Endodermal cell (in vitro differentiated cells): ENCODE data around the gene SATL1. TPM values are rescaled to one million over a fixed set of nuclear protein-coding genes. Genes with fewer than 3 reads are reported as not detected.
"Not testable (repeated sequence)": the region's sequence is repeated elsewhere in the genome, so short reads cannot be mapped to it uniquely, and the experiment has no call there.

Experiments
- DNase-seq: peaks from one replicate; pipeline ENCODE4 v3.0.0-alpha.2; 2017
- H3K27ac ChIP-seq: 2 replicates; pipeline ENCODE4 v1.5.1; 2013; ENCODE audit warnings: mild to moderate bottlenecking, low read depth, low read length, moderate library complexity
- H3K27me3 ChIP-seq: 2 replicates; pipeline ENCODE4 v1.6.1; 2013; ENCODE audit warnings: mild to moderate bottlenecking, low read length, moderate library complexity; ENCODE audit not compliant: insufficient read depth, control insufficient read depth, poor library complexity, severe bottlenecking
- H3K36me3 ChIP-seq: 2 replicates; pipeline ENCODE4 v1.7.0; 2013; ENCODE audit warnings: mild to moderate bottlenecking, low read length, moderate library complexity; ENCODE audit not compliant: control insufficient read depth, insufficient read depth
- H3K4me1 ChIP-seq: one replicate; pipeline ENCODE4 v1.7.0; 2013; ENCODE audit warnings: low read length; ENCODE audit not compliant: control insufficient read depth, insufficient read depth
- H3K4me3 ChIP-seq: 2 replicates; pipeline ENCODE4 v1.5.1; 2013; ENCODE audit warnings: mild to moderate bottlenecking, low read length, moderate library complexity
- H3K9ac ChIP-seq: 2 replicates; pipeline ENCODE4 v1.6.1; 2013; ENCODE audit warnings: mild to moderate bottlenecking, low read length, moderate library complexity; ENCODE audit not compliant: poor library complexity, severe bottlenecking; ENCODE audit errors: extremely low read depth
- H3K9me3 ChIP-seq: 2 replicates; pipeline ENCODE4 v1.6.1; 2013; ENCODE audit warnings: mild to moderate bottlenecking, low read length, moderate library complexity; ENCODE audit not compliant: control insufficient read depth
- H3K27ac Mint-ChIP-seq: 2 replicates; pipeline ENCODE4 v1.8.0; 2020; ENCODE audit warnings: mixed read lengths
- H3K27me3 Mint-ChIP-seq: 2 replicates; pipeline ENCODE4 v1.8.0; 2021; ENCODE audit warnings: mild to moderate bottlenecking, mixed read lengths; ENCODE audit not compliant: insufficient read depth
- H3K36me3 Mint-ChIP-seq: 2 replicates; pipeline ENCODE4 v1.8.0; 2020; ENCODE audit warnings: low read depth, mixed read lengths
- H3K4me1 Mint-ChIP-seq: 2 replicates; pipeline ENCODE4 v1.8.0; 2020; ENCODE audit warnings: mixed read lengths
- H3K4me3 Mint-ChIP-seq: 2 replicates; pipeline ENCODE4 v1.8.0; 2020; ENCODE audit warnings: mild to moderate bottlenecking, moderate library complexity, mixed read lengths
- H3K9me3 Mint-ChIP-seq: 2 replicates; pipeline ENCODE4 v1.8.0; 2020; ENCODE audit warnings: mild to moderate bottlenecking, mixed read lengths
- WGBS, 2 experiments: methylation state at CpG; one replicate each; pipeline versions ENCODE4 v1.1.5 to v1.1.7; 2013; ENCODE audit warnings: missing lambda C conversion rate in 2 of 2, mixed read lengths in 1 of 2; ENCODE audit not compliant: insufficient coverage in 1 of 2, insufficient read length in 1 of 2; 5-methylcytosine and 5-hydroxymethylcytosine counted together
- total RNA-seq, 2 donors: library from RNA; stranded (reverse); fragmentation: NEBNext Ultra II Directional in 1 of 2; extraction: Animal tissue kit (Norgen Biotek cat#: 25700) in 1 of 2; gene quantifications; 2 replicates in 1 of 2; 3 replicates in 1 of 2; pipeline ENCODE4 v1.2.1, GENCODE V29; 2021
- TF ChIP-seq, protein P1 (sequence below): fragments of 200-600 bp; sonication (generic); conservative IDR thresholded peaks from 2 replicates; pipeline ENCODE4 v1.5.0; 2021; ENCODE audit warnings: antibody characterized with exemption, mild to moderate bottlenecking

SATL1 gene
- total RNA-seq, 2 donors from 2014 or later = 0.29 to 0.58 TPM

- Histone ChIP-seq H3K36me3 (peaks cover 4% of the 10 kb centered on the region), H3K27ac (no peak overlapping the region), H3K27me3 (no peaks in the 10 kb centered on the region), H3K9me3 (no peaks in the 10 kb centered on the region), H3K4me1 (no peaks in the 10 kb centered on the region), H3K9ac (no peak overlapping the region), H3K4me3 (no peak overlapping the region)
- TF ChIP-seq, protein P1, sequence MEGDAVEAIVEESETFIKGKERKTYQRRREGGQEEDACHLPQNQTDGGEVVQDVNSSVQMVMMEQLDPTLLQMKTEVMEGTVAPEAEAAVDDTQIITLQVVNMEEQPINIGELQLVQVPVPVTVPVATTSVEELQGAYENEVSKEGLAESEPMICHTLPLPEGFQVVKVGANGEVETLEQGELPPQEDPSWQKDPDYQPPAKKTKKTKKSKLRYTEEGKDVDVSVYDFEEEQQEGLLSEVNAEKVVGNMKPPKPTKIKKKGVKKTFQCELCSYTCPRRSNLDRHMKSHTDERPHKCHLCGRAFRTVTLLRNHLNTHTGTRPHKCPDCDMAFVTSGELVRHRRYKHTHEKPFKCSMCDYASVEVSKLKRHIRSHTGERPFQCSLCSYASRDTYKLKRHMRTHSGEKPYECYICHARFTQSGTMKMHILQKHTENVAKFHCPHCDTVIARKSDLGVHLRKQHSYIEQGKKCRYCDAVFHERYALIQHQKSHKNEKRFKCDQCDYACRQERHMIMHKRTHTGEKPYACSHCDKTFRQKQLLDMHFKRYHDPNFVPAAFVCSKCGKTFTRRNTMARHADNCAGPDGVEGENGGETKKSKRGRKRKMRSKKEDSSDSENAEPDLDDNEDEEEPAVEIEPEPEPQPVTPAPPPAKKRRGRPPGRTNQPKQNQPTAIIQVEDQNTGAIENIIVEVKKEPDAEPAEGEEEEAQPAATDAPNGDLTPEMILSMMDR = no peak
- Mint-ChIP-seq H3K27me3 (no peaks in the 10 kb centered on the region), H3K27ac (no peak overlapping the region), H3K9me3 (peaks cover 38% of the 10 kb centered on the region), H3K4me1 (no peaks in the 10 kb centered on the region), H3K4me3 (no peak overlapping the region), H3K36me3 (peaks cover 42% of the 10 kb centered on the region)
- no peak for DNase-seq
- 95 to 100% methylated on average over 3 to 5 of the region's 5 CpGs for WGBS, 2 experiments
Observed at GRCh38 chrX:85089321-85089840, 154.2 kb downstream of the SATL1 start.

GRCh38 chrX:85084770-85085393 lies 158.7 kb downstream of the SATL1 start:
- peaks cover 4% of the 10 kb centered on the region for H3K36me3 ChIP-seq

GRCh38 chrX:85077247-85077646 lies 166.3 kb downstream of the SATL1 start:
- not testable (repeated sequence) for H3K27me3 ChIP-seq, H3K27me3 Mint-ChIP-seq, H3K9me3 ChIP-seq

More at GRCh38 chrX:85084770-85085393, 158.7 kb downstream of the SATL1 start:
- no peaks in the 10 kb centered on the region for H3K9me3 ChIP-seq
- Mint-ChIP-seq H3K4me3 (no peak overlapping the region), H3K27me3 (no peaks in the 10 kb centered on the region), H3K4me1 (no peaks in the 10 kb centered on the region), H3K9me3 (peaks cover 46% of the 10 kb centered on the region), H3K27ac (no peak overlapping the region), H3K36me3 (peaks cover 40% of the 10 kb centered on the region)
- H3K27me3 ChIP-seq = no peaks in the 10 kb centered on the region
- TF ChIP-seq, protein P1 = peak; percentile 86
- H3K9ac ChIP-seq = no peak overlapping the region
- H3K4me3 ChIP-seq = no peak overlapping the region
- 80 to 90% methylated on average over 1 of the region's 2 CpGs for WGBS, 2 experiments
- no peaks in the 10 kb centered on the region for H3K4me1 ChIP-seq
- H3K27ac ChIP-seq = no peak overlapping the region
- DNase-seq = peak; percentile 54

More at GRCh38 chrX:85077247-85077646, 166.3 kb downstream of the SATL1 start:
- not testable (repeated sequence) for H3K9ac ChIP-seq, DNase-seq, H3K4me3 Mint-ChIP-seq, H3K4me1 ChIP-seq, H3K36me3 ChIP-seq, H3K27ac ChIP-seq, H3K4me1 Mint-ChIP-seq, H3K4me3 ChIP-seq, H3K27ac Mint-ChIP-seq
- H3K9me3 Mint-ChIP-seq = peaks cover 46% of the 10 kb centered on the region
- WGBS, 2 experiments = no CpG with 5 or more reads among the region's 1 CpG
- H3K36me3 Mint-ChIP-seq = peaks cover 34% of the 10 kb centered on the region
